Activated CD8-positive, alpha-beta memory T cell treated with anti-CD3 and anti-CD28 coated beads, Interleukin-2, amount 50 U/mL, for 24 hours (primary cell): ENCODE measurements around the gene PROX2.

Experiments used
- DNase-seq: peaks from one replicate; pipeline ENCODE4 v3.0.0-alpha.2; 2020; ENCODE audit errors: extremely low read depth

Gene PROX2, protein sequence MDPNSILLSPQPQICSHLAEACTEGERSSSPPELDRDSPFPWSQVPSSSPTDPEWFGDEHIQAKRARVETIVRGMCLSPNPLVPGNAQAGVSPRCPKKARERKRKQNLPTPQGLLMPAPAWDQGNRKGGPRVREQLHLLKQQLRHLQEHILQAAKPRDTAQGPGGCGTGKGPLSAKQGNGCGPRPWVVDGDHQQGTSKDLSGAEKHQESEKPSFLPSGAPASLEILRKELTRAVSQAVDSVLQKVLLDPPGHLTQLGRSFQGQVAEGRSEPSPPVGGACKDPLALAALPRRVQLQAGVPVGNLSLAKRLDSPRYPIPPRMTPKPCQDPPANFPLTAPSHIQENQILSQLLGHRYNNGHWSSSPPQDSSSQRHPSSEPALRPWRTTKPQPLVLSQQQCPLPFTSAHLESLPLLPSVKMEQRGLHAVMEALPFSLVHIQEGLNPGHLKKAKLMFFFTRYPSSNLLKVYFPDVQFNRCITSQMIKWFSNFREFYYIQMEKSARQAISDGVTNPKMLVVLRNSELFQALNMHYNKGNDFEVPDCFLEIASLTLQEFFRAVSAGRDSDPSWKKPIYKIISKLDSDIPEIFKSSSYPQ

DNA sequence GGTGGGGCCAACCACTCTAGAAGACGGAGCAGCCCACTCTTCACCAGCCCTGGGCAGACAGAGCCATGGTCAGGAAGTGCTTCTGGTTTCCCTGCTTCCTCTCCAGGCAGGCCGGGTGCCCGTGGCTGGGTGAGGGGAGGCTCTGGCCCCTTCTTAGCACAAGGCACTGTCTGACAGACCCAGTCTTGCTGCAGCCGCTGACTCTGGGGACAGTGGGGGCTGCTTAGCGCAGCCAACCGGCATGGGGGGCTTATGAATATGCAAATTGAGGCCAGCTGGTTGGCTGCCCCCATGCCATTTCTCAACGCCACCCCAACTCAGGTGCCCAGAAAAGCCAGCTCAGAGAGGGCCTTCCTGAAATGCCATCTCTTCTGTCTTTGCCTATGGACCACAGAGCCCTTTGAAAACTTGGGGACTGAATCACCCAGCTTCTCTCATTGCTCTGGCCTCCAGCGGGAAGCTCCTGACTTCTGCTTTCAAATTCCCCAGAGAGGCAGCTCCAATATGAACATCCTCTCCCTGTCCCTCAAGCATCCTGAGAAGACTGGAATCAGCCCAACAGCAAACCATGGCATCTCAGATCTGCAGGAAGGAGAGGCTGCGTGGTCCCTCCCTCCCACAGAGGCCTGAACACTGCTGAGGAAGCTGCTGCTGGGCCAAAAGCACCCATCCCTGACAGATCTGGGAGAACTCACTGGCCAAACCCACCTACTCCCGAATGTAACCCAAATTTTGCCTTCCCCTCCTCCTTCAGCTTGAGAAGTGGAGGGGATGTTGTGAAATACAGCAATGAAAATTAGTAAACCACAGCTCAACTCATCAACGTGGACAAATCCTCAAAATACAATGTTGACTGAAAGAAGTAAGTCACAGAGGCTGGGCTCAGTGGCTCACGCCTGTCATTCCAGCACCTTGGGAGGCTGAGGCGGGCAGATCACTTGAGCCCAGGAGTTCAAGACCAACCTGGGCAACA lies at the start of gene PROX2:
TSS of gene PROX2 (minus strand) at position 205 of the 973 bp plus-strand sequence. CDS start 12,311 bp downstream, outside the sequence.
- DNase-seq = no peak

DNA sequence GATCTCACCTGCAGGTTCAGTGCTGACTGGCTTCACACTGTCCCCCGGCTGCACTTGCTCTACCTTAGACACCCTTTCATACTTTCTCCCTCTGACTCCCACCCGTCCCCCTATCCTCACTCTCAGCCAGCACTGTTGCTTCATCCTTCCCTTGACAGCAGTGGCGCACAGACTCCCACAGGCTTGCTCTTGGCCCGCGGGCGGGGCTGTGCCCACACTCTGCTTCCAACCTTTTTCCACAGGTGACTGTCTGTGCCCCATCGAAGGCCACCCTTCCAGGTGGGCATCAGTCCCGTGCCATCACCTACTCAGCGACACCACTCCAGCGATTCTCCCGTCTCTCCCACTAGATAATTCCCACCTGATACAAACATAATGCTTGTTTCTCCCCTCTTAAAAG lies 48.1 kb upstream of the PROX2 start:
- DNase-seq = no peak

DNA sequence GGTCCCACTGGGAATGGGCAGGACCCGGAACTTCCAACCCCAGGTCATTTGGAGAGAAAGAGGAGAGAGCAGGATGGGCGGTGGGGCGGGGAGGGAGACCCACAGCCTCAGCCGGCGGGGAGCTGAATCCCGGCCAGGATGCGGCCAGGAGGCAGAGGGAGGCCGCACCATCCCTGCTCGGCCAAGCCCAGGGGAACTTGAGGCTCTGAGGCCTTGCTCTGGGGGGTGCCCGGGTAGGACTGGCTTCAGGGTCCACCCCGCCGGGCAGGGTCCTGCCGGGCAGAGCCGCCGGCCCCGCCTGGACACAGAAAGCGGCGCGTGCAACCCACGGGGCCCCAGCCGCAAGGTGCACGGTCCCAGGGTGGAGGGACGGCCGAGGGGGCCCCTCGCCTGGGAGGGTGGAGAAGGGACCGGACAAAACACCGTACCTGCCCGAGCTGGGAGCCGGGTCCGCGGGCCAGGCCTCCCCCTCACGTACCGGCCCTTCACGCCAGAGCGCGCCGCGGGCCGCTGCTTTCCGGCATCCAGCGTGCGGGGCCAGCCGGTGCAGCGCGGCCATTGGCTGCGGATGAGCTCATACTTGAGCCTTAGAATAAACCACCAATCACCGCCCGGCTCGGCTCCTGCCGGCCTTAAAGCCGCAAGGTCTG lies 46.9 kb upstream of the PROX2 start, which contains the start of gene RPS6KL1:
TSS of gene RPS6KL1 (minus strand) at position 509 of the 650 bp plus-strand sequence. CDS start 1,719 bp downstream, outside the sequence.
- peak; percentile 20 for DNase-seq

DNA sequence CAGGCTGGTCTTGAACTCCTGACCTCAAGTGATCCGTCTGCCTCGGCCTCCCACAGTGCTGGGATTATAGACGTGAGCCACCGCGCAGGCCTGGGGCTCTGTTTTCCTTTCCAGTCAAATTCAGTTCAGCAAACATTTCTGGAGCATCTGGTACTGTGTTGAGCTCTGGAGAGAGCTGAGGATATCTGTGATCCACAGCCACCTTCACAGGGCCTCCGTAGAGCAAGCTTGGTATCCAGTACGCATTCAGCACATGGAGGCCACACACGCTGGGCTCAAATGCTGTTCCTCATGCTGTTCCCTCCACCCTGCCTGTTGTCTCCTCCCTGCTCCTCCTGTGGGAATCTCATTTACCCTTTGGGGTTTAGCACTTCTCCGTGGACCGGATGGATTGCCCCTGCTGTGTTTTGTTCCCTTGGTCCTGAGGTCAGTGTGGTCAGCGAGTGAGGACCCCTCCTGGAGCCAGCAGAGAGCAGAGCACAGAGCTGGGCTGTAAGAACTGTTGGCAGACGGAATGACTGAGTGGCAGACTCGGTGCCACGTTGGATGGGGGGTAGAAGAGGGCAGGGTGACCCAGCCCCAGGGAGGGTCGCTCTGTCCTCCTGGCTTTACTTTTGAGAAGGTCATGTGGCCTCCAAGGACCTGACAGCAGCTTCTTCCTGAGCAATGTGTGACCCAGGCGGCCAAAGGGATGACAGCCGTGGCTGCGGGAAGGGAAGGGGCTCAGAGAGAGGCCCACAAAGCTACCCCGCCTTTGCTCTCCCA lies 46.2 kb upstream of the PROX2 start:
- no peak for DNase-seq

DNA sequence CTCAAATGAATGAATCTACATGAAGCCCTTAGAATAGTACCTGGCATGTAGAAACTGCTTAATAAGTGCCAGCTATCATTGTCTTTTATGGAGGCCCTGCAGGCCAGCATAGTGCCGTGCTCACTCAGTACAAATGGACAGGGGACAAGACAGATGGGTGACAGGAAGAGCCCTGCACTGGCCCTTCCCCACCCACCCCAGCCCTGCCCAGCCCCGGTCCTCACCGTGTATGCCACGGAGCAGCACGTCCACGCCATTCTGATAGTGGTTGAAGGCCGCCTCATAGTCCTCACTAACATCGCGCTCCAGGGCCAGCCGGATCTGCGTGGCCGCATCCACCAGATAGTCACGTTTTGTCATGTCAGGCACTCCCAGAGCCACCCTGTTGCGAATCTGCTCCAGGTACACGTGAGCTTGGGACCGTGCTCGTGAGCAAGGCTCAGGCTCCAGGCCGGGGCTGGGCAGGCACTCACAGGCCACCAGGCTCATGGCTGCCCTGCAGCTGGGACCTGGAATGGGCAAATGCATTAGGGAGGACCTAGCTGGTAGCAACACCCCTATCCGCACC lies 45.2 kb upstream of the PROX2 start:
- no peak for DNase-seq

DNA sequence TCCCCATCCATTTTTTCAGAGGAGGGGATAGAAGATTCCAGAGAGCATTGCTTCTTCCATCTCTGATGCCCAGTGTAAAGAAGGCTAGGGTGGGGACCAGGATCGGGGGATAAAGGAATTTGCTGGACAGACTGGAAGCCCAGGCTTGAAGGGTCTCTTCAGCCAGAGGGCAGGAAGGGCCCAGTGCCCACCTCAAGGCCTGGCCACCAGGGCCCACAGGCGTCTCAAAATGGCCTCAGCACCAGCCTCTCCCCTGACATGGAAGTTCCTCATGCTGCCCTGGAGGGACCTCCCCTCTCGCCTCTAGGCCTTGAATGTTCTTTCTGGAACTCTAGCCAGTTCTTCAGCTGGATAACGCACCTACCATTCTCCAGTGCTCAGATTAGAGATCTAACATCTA lies 44.3 kb upstream of the PROX2 start:
- no peak for DNase-seq

DNA sequence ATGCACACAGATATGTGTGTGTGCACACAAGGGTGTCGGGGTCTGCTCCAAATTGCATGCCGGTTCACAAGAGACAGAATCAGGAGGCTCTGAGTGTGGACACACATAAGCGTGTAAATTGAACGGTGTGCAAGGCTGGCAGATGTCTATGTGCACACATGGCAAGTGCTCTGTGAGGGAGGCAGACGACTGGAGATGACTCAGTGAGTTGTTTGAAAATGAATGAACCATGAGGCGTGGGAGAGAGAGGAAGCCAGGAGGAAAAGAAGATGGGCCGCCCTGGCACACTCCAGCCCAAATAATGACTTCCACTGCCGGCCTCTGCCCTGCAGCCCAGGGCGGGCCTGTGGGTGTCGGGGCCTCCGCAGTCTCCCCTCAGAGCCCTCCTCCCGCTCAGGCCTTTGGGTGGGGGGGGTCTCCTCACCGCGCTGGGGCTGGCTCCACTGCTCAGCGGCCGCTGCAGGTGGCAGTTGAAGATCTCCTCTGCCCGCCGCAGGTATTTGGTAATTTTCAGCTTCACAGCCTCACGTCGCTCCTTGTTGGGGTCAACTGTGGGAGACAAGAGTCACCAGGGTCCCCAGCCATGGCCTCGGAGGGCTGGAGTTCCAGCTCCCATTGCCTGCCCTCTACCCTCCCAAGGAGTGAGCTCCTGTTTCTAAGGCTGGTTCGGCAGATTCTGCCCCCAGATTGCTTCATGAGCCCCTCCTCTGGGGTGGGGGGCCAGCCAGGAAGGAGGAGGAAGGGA lies 43.6 kb upstream of the PROX2 start:
- DNase-seq = no peak

DNA sequence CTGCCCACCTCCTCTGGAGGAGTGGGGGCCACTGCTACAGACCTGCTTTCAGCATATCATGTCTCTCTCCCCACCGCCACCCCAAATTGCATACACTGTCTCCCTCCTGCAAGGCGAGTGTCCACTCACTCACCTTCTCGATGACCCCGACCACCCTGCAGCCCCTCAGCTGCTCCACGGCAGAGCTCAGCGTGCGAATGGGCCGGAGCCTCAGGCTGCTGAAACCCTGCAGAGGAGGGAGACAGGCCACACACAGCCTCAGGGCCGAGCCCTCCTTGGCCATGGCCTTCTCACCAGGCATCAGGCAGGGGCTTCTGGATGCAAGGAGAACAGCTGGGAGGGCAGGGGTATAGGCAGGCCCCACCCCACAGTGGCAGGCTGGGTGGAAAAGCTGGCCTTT lies 42.4 kb upstream of the PROX2 start:
- no peak for DNase-seq

DNA sequence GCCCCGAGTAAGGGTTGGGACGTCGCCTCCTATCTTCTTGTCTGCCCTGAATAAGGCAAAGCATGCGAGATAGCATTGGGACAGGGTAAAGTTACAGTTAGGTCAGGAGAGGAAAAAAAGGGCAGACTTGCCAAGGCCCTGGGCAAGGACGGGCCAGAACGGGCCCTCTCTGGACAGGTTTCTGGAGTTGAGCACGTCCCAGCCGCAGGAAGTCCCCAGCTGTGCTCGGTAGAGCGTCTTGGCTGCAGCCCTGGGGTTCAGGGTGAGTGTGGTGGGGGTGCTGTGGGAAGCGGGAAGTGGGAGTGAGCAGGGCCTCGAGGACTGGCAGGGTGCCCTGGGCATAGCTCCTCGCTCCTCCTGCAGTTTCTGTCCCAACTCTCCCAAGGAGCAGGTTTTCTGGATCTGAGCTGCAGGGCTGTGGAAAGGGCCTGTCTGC lies 41.7 kb upstream of the PROX2 start:
- DNase-seq = no peak

DNA sequence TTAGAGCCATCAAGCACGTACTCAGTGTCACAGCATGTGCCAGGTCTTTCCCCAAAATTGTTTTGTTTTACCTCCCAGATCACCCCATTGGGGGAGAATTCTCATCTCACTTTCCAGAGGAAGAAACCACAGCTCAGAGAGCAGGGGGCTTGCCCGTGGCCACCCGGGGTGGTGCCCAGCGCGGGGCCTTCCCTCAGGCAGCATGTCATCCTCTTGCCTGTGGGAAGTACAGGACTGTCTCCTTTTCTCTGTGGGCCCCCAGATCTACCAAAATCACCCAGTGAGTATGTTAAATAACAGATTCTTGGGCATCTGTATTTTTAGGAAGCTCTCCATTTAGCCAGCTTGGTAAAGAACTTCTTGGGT lies 41.2 kb upstream of the PROX2 start:
- DNase-seq = no peak

DNA sequence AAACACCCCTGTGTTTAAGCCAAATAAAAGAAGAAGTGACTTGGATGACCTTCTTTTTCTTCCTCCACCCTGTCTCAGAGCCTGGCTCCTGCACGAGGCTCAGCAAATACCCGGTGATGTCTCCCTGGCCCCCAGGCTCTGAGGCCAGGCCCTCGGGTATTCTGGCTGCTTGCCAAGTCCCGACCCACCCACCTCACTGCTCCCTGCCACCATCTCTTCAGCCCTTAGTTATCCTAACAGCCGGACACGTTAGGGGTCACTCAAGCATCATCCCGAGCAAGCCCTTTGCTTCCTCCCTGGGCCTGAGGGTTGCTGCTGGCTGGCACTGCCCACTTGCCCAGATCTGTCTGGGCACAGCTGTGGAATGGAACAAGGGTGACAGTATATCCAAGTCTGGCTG lies 39.9 kb upstream of the PROX2 start:
- no peak for DNase-seq

DNA sequence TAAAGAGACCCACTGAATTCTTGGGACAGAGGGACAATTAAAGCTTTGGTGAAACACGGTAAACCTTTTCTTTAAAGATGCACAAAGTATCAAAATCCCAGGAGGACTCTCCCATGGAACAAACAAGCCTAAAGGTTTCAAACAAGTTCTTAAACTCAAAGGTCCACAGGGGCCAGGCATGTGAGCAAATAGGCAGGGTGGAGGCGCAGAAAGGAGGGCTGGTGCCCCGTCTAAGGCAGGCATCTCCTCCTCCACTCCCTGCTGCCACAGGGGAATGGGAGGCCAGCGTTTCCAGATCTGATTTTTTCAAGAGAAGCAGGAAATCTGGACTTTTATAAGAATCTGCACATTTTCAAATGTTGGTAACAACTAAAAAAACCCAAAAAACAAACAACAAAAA lies 39.5 kb upstream of the PROX2 start:
- DNase-seq = no peak

DNA sequence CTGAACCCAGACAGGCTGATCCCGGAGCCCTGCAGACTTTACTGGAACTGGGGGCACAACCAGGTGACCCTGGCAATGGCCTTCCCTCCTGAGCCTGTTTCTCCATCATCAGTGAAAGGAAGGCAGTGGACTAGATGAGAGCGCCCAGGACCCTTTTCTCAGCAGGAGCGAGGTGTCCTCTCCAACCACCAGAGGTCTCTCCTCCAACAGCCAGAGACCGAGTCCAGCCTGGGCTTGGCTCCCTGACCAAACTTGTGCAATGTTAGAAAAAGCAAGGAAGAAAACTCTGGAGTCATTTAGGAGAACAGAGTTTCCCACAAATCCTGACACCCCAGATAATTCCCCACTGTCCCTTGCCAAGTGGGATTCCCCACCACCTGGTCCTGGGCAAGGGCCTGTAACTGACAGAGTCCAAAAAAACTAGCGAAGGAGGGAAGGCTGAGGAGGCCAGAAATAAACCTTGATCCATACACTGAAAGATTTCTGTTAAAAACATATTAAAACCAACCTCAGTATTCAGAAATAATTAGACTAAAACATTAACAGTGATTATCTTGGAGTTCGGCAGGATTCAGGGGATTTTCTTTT lies 38.1 kb upstream of the PROX2 start:
- no peak for DNase-seq

DNA sequence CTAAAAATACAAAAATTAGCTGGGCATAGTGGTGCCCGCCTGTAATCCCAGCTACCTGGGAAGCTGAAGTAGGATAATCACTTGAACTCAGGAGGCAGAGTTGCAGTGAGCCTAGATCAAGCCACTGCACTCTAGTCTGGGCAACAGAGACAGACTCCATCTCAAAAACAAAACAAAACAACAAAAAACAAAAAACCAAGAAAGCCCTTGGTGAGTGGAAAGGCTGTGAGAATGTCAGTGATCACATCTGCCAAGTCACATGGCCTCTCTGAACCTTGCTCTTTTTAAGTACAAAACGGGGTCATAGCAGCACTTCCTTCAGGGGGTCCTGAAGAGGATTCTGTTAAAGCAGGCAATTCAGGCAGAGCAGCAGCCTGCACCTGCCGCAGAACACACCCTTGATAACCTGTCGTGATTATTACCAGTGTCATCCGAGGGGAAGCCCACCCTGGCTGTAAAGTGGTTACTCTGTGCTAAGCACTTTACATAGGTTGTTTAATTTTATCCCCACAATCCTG lies 37.5 kb upstream of the PROX2 start:
- no peak for DNase-seq

DNA sequence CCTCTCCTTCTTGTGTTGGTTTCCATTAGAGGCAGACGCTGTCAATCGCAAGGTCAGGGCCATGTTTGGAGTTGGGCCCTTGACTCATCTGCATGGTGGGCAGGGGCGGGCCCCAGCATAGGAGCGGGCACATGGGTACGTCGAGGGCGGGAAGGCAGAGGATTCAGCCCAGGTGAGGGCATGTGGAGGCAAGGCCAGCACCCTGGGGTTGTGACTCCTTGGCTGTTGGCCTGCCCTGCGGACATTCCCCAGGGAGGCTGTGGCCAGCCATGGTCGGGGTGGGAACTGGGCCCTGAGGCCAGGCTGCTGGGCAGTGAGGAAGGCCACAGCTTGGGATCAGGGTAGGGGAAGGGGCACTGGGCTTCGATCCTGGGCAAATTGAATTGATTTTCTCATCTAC lies 36.9 kb upstream of the PROX2 start:
- no peak for DNase-seq

DNA sequence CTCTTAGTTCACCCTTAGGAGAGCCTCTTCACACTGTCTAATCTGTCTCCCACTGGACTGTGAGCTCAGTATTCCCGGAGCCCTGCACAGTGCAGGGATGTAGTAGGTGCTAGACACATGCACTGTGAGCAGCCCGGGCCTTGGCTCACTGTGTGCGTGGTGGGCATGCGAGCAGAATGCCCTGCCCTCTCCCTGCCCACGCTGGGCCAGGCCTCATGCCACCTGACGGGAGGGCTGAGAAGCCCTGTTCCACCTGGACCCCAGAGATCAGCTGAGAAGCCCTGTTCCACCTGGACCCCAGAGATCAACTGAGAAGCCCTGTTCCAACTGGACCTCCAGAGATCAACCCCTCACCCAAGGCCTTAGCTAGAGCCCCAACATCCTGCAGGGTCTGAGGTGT lies 36.2 kb upstream of the PROX2 start:
- no peak for DNase-seq

DNA sequence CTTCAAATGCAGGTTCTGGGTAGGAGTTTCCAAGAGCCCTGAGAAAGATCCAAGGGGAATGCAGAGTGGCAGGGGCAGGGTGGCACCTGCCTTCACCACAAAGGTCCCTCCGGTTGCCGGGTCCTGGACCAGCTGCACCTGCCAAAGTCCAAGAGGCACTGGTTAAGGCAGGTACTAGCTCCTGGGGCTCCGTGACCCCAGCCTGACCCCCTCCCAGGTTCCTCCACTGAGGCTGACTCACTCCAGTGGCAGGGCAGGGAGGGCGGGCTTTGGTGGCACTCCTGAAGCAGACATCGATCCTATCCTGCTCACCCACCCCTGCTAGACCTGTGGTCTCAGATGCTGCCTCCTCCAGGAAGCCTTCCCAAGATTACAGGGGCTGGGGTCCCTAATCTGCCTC lies 35.8 kb upstream of the PROX2 start:
- no peak for DNase-seq

DNA sequence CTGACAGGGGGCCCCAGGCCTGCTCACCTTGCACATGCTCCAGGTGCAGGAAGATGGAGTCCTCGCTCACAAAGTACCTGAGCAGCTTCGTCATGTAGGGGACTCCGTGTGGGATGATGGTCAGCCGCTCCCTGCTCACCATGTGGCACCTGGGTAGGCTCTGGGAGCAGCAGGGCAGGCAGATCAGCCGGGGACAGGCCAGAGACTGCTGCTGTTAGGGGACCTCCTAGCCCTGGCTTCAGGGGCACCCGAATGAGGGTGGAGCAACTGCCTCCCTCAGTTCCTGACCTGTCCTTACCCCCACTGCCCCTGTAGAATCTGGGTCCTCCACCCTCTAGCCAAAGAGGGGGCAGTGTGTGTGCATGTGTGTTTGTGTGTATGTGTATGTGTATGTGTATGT lies 35.3 kb upstream of the PROX2 start:
- no peak for DNase-seq

DNA sequence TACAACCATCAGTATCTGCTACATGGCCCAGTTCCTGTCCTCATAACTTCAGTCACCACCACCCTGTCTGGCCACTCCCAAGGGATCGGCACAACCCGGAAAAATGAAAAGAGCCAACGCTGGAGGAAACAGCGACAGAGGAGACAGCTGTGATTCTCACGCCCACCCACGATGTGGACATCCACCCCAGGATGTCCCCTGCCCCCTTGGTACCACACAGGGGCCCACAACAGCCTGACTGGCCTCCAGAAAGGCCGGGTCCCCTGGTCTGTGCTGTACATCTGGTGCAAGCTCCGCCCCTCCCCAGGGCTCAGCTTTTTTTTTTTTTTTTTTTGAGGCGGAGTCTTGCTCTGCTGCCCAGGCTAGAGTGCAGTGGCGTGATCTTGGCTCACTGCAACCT lies 34.6 kb upstream of the PROX2 start:
- DNase-seq = no peak
